AG09309 (cell line): ENCODE measurements around the gene CELSR1.

Experiments
- DNase-seq: peaks from one replicate; pipeline ENCODE4 v3.0.0-alpha.2; 2010; ENCODE audit warnings: low read depth
- H3K4me3 ChIP-seq: 2 replicates; pipeline ENCODE4 v1.5.1; 2011; ENCODE audit warnings: mild to moderate bottlenecking, low read depth, low read length, moderate library complexity; ENCODE audit not compliant: control insufficient read depth
- TF ChIP-seq, protein P1 (sequence below): IDR thresholded peaks from 2 replicates; pipeline ENCODE4 v1.5.1; 2011; ENCODE audit warnings: mild to moderate bottlenecking, low read depth, low read length, inconsistent platforms; ENCODE audit not compliant: insufficient read depth, control insufficient read depth; ENCODE audit errors: missing control alignments

The CELSR1 gene

DNA sequence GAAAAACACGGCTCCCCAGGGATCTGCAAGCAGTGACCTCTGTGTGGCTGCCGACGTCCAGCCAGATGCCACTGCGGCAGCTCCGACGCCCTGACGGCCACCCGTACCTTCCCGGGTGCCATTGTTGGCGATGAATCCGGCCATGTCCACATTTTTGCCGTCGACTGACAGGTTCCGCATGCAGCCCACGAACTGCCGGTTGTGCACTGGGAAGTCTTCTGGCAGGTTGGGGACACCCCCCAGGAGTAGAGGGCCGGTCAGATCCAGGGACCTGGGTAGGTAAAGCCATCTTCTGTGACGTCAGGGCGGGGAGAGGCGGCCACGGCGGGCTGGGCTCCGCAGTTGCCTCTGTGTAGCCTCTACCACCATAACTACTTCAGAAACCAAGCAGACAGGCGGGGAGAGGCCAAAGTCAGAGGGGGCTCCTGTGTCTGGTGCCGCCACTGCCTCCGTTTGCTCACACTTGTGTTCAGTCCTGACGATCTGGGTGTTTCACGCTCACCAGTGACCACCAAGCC, 127.1 kb downstream of the CELSR1 start:
- no peak overlapping the region for H3K4me3 ChIP-seq
- no peak for DNase-seq
- TF ChIP-seq, protein P1, sequence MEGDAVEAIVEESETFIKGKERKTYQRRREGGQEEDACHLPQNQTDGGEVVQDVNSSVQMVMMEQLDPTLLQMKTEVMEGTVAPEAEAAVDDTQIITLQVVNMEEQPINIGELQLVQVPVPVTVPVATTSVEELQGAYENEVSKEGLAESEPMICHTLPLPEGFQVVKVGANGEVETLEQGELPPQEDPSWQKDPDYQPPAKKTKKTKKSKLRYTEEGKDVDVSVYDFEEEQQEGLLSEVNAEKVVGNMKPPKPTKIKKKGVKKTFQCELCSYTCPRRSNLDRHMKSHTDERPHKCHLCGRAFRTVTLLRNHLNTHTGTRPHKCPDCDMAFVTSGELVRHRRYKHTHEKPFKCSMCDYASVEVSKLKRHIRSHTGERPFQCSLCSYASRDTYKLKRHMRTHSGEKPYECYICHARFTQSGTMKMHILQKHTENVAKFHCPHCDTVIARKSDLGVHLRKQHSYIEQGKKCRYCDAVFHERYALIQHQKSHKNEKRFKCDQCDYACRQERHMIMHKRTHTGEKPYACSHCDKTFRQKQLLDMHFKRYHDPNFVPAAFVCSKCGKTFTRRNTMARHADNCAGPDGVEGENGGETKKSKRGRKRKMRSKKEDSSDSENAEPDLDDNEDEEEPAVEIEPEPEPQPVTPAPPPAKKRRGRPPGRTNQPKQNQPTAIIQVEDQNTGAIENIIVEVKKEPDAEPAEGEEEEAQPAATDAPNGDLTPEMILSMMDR = no peak

DNA sequence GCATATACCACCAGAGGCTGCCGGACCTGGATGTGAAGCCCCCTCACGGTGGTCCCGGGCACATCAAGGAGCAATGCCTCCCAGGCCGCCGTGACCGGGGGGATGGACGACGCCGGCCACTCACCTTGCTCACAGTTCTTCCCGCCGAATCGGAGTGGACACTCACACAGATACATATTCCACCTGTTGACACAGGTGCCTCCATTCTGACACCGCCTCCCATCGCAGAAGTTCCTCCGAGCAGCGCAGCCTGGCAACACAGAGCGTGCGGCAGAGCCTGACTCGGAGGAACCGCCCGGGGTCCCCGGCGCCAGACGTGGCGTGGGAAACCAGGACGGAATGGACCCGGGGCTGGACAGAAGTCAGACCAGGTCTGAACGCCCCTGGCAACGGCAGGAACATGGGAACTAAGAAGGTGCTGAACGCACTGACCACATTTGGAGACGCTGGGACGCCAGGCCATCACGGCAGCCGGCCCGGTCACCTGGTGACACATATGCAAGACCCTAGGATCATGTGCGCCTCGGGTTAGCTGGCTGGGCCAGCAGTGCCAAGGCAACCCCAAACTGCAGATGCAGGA, 127.7 kb downstream of the CELSR1 start:
- no peak overlapping the region for H3K4me3 ChIP-seq
- TF ChIP-seq, protein P1 = no peak
- DNase-seq = no peak

DNA sequence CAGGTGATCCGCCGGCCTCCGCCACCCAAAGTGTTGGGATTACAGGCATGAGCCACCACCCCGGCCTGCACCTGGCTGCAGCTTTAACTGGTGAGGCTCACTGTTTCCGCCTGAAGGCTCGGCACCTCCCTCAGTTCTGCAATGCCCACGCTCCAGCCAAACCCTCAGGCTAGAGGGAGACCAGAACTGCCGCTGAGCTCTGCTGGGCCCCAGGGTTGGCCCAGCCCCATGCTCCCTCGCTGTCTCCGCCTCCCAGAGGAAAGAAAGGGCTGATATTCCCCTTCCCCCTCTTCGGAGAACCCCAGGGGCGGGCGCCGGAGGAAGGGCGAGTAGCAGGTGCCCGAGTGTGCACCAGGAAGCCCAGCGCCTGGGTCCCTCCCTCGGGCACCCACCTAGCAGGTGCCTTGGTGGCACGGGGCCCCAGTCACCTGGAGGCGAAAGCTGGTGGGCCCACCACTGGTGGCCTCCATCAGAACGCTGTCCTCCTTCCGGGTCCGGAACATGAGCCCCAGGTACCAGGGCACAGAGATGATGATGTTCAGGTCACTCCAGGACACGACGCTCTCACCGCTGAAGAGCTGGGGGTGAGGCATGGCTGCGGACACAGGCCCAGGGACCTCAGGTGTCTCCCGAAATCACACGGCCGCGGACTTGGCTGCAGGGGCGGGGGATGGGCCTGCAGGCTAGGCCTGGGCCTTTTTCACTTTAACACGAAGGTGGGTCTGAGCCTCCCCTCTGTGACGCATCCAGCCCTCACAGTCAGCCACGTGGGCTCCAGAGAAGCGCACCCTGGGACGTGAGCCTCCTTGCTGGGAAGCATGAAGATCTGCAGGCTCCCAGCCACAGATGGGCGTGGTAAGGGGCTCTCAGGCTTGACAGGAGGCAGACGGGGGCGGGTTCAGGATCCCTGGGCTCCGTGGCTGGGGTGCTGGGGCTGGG, 128.6 kb downstream of the CELSR1 start:
- H3K4me3 ChIP-seq = no peak overlapping the region
- DNase-seq = no peak
- TF ChIP-seq, protein P1 = no peak

DNA sequence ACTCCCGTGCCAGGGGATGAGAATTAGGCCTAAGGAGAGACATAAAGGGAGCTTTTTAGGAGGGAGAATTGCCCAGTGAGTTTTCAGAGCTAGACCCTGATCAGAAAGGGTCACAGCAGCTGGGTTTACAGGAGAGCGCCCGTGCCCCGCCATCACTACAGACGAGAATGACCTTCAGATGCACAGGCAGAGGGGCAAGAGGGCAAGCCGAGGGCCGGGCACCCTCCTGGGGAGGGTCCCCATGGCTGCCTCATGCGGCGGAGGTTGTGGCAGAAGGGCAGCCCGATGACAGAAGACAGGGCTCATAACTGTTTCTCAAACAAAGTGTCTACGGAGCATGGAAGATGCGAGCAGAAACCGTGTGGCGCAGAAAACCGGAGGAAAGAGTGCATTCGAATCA, 129.7 kb downstream of the CELSR1 start:
- no peak for DNase-seq
- no peak overlapping the region for H3K4me3 ChIP-seq
- TF ChIP-seq, protein P1 = no peak

DNA sequence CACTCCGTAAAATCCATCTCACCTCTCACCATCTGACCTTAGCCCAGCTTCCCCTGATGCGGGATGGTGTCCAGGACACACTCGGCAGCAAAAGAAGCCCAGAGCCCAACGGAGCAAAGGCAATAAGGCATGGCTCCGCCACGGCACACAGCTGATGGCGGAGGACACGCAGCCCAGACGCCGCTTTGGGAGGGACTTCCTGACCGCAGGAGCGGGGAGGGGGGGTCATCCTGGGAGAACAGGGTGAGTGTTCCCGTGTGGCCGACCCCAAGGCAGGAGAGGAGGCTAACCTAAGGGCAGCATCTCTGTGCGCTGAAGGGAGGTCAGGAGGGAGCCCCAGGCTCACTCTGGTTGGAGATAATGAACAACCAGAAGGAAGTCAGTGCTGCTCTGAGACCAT, 130.6 kb downstream of the CELSR1 start:
- H3K4me3 ChIP-seq = no peak overlapping the region
- no peak for DNase-seq

DNA sequence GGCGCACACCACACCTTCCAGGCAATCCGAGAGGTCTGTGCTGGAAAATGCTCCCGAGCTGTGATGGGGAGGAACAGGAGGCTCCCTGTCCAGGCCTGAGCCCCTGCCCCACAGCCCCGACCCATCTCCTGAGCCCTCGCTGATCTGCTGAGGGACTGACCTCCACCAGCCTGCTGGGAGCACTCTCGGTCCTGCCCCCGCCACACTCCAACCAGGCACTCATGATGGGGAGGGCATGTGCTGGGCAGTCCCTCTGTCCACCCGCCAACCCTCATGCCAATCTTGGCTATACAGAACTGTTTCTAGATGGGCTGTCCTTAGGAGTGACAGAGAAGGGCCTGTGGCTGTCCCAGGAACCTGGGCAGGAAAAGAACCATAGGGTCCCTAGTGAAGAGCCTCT, 131.1 kb downstream of the CELSR1 start:
- TF ChIP-seq, protein P1 = no peak
- DNase-seq = no peak
- no peak overlapping the region for H3K4me3 ChIP-seq

More for the DNA sequence above, 130.6 kb downstream of the CELSR1 start:
- TF ChIP-seq, protein P1 = no peak
